Measurements from ENCODE around the gene C20orf202.
"Not testable (repeated sequence)": the region's sequence is repeated elsewhere in the genome, so short reads cannot be mapped to it uniquely, and the experiment has no call there.

C20orf202 gene

DNA sequence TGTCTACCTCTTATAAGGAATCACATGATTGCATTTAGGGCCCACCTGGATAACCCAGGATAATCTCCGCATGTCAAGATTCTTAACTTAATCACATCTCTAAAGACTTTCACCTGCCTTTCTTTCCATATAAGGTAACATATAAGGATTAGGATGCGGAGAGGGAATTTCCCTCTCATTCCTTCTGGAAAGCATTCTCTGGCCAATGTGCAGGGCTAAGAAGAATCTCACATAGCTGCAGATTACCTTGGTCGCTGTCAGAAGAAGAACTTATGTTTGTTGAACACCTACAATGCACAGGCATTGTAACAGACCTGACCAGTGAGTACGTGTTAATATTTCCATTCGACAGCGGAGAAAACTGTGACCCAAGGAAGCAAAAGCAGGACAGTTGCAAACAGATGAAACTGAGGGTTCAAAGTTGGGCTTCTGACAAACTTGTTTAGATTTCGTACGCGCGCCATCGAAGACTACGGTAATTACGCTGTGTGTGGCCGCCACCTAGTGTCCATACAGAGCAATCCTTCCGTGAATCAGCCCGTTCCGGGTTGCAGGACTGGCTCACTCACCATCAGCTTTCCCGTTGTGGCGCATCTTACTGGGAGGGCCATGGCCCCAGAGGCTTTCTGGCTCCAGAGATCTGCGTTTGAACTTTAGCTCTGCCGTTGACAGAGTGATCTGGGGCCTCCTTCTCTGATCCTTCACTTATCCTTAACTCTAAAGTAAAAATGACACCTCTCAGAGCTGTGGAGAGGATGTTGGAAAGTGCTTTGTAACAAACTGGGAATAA lies 9.5 kb downstream of the C20orf202 start:
- no peak overlapping the region for H3K4me3 ChIP-seq (ENCODE audit: low read depth, low read length)
- no peaks in the 10 kb centered on the region for H3K9me3 ChIP-seq (ENCODE audit: control insufficient read depth, insufficient read depth, low read length)
- H3K4me1 ChIP-seq (ENCODE audit: control insufficient read depth, insufficient read depth, low read length) = peaks cover 6% of the 10 kb centered on the region
- H3K36me3 ChIP-seq (ENCODE audit: control insufficient read depth, insufficient read depth, low read length) = no peaks in the 10 kb centered on the region
- H3K27me3 ChIP-seq (ENCODE audit: control insufficient read depth, insufficient read depth, low read length) = peaks cover 10% of the 10 kb centered on the region
- no peak overlapping the region for H3K9ac ChIP-seq (ENCODE audit: low read depth, low read length)

DNA sequence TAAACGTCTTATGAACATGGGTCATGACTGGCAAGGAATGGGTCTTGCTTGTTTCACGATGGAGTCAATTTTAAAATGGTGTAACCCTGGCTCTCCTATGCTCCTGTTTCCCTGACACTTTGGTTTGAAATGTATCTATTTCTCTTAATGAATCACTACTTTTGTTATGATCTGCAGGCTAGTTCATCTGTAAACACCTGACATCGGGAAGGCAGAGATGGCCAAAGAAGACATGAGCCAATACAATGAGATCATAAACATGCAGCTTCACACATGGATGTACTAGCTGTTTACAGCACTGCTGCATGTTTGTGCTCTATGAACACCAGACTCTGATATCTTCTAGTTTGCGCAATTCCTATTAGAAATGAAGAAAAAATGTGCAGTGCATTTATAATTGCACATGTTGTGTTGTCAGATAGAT lies 11.6 kb downstream of the C20orf202 start:
- Histone ChIP-seq H3K4me1 (ENCODE audit: control insufficient read depth, insufficient read depth, low read length) (peaks cover 6% of the 10 kb centered on the region), H3K9me3 (ENCODE audit: control insufficient read depth, insufficient read depth, low read length) (no peaks in the 10 kb centered on the region), H3K27me3 (ENCODE audit: control insufficient read depth, insufficient read depth, low read length) (peaks cover 10% of the 10 kb centered on the region), H3K9ac (ENCODE audit: low read depth, low read length) (no peak overlapping the region), H3K36me3 (ENCODE audit: control insufficient read depth, insufficient read depth, low read length) (no peaks in the 10 kb centered on the region), H3K4me3 (ENCODE audit: low read depth, low read length) (no peak overlapping the region)

DNA sequence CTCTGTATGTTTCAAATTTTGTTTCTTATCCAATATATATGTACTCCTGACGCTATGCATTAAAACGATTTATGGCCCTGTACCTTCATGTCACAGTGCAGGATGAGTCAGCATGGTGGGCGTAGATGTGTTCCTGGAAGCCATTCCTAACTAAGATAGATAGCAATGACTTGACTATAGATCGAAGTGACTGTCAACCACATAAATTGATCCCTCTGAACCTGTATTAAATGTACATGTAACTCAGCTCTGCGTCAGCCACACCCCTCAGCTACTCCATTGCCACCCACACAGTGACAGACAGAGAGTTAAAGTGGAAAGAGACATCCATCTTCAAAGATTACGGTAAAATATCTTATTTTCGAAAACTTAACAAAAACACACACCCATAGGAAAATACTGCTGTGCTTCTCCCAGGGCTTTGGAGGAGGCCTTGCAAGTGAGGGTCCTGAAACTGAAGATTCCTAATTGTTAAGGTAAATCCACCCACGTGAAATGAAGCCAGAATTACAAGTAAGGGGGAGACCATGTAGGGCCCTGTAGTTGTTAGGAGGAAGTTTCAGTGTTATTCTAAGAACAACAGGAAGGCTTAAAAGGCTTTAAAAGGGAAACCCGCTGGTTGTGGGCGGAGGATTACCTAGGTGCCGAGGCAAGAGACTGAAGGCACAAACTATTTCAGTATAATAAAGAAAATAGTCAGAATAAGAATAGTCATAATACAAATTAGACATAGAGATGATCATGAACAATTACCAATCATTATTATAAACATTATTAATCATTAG lies 12.3 kb downstream of the C20orf202 start:
- Histone ChIP-seq H3K4me3 (ENCODE audit: low read depth, low read length) (no peak overlapping the region), H3K9me3 (ENCODE audit: control insufficient read depth, insufficient read depth, low read length) (no peaks in the 10 kb centered on the region), H3K27me3 (ENCODE audit: control insufficient read depth, insufficient read depth, low read length) (peaks cover 10% of the 10 kb centered on the region), H3K4me1 (ENCODE audit: control insufficient read depth, insufficient read depth, low read length) (peaks cover 6% of the 10 kb centered on the region), H3K36me3 (ENCODE audit: control insufficient read depth, insufficient read depth, low read length) (no peaks in the 10 kb centered on the region), H3K9ac (ENCODE audit: low read depth, low read length) (no peak overlapping the region)

DNA sequence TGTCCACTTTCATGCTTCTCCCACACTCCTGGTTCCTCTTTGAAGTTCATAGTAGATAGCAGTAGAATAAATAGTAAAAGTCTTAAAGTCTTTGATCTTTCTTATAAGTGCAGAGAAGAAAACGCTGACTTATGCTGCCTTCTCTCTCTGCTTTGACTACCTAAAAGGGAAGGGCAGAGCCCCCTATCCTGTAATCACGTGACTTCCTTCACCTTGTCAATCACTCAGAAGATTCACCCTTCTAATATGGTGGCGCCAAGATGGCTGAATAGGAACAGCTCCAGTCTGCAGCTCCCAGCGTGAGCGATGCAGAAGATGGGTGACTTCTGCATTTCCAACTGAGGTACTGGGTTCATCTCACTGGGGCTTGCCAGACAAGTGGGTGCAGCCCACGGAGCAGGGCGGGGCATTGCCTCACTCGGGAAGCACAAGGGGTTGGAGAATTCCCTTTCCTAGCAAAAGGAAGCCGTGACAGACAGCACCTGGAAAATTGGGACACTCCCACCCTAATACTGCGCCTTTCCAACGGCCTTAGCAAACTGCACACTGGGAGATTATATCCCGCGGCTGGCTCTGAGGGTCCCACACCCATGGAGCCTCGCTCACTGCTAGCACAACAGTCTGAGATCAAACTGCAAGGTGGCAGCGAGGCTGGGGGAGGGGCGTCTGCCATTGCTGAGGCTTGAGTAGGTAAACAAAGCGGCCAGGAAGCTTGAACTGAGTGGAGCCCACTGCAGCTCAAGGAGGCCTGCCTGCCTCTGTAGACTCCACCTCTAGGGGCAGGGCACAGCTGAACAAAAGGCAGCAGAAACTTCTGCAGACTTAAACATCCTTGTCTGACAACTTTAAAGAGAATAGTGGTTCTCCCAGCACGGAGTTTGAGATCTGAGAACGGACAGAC lies 13.5 kb downstream of the C20orf202 start:
- not testable (repeated sequence) for H3K36me3 ChIP-seq (ENCODE audit: control insufficient read depth, insufficient read depth, low read length); H3K9ac ChIP-seq (ENCODE audit: low read depth, low read length); H3K4me3 ChIP-seq (ENCODE audit: low read depth, low read length); H3K9me3 ChIP-seq (ENCODE audit: control insufficient read depth, insufficient read depth, low read length); H3K4me1 ChIP-seq (ENCODE audit: control insufficient read depth, insufficient read depth, low read length)
- H3K27me3 ChIP-seq (ENCODE audit: control insufficient read depth, insufficient read depth, low read length) = peaks cover 10% of the 10 kb centered on the region

DNA sequence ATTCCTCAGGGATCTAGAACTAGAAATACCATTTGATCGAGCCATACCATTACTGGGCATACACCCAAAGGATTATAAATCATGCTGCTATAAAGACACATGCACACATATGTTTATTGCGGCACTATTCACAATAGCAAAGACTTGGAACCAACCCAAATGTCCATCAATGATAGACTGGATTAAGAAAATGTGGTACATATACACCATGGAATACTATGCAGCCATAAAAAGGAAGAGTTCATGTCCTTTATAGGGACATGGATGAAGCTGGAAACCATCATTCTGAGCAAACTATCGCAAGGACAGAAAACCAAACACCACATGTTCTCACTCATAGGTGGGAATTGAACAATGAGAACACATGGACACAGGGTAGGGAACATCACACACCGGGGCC lies 19.5 kb downstream of the C20orf202 start:
- not testable (repeated sequence) for H3K36me3 ChIP-seq (ENCODE audit: control insufficient read depth, insufficient read depth, low read length); H3K4me1 ChIP-seq (ENCODE audit: control insufficient read depth, insufficient read depth, low read length); H3K9me3 ChIP-seq (ENCODE audit: control insufficient read depth, insufficient read depth, low read length); H3K9ac ChIP-seq (ENCODE audit: low read depth, low read length); H3K4me3 ChIP-seq (ENCODE audit: low read depth, low read length)
- H3K27me3 ChIP-seq (ENCODE audit: control insufficient read depth, insufficient read depth, low read length) = peaks cover 15% of the 10 kb centered on the region

DNA sequence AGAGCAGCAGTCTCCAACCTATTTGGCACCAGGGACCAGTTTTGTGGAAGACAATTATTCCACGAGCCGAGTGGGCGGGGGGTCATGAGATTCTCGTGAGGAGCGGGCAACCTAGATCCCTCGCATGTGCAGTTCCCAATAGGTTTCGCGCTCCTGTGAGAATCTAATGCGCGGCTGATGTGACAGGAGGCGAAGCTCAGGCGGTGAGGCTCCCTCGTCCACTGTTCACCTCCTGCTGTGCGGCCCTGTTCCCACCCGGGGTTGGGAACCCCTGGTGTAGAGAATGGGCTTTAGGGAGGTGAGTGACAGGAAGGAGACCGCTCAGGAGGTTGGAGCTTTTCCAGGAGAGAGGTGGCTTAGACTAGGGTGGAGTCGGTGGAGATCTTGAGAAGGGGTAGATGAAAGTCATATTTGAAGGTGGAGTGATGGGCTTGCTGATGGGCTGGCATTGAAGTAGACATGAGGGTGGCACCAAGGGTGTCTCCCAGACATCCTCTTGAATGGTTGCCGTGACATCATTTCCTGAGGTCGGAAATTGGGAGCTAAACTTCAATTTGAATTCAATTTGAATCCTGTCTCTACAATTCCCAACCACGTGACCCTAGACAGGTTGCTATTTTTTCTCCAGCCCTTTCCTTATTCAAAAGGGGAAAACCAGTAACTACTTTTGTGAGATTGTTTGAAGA lies 21.1 kb downstream of the C20orf202 start:
- Histone ChIP-seq H3K36me3 (ENCODE audit: control insufficient read depth, insufficient read depth, low read length) (no peaks in the 10 kb centered on the region), H3K9me3 (ENCODE audit: control insufficient read depth, insufficient read depth, low read length) (no peaks in the 10 kb centered on the region), H3K27me3 (ENCODE audit: control insufficient read depth, insufficient read depth, low read length) (peaks cover 27% of the 10 kb centered on the region), H3K4me1 (ENCODE audit: control insufficient read depth, insufficient read depth, low read length) (no peaks in the 10 kb centered on the region), H3K9ac (ENCODE audit: low read depth, low read length) (no peak overlapping the region), H3K4me3 (ENCODE audit: low read depth, low read length) (no peak overlapping the region)

DNA sequence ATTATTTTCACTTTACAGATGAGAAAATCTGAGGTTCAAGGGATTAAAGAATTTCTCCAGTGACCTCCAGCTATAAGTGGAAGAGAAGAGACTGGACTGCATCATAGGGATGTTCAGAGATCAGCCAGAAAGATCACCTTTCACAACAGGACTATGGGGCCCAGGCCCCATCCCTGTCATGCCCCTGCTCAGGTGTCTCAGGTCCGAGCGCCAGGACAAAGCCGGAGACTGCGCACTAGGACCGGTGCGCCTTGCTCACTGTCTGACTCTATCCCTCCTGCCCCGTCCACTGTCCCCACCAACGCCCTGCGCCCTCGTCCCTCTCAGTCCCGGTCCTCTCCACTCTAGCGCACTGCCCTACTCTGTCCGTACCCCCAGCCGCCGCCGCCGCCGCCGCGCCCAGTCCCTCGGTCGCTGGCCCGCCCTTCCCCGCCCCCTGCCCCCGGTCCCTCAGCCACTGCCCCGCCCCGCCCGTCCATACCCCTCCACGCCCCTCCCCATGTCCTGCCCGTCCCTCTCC lies 22.1 kb downstream of the C20orf202 start:
- H3K9me3 ChIP-seq (ENCODE audit: control insufficient read depth, insufficient read depth, low read length) = no peaks in the 10 kb centered on the region
- H3K4me1 ChIP-seq (ENCODE audit: control insufficient read depth, insufficient read depth, low read length) = no peaks in the 10 kb centered on the region
- no peak overlapping the region for H3K9ac ChIP-seq (ENCODE audit: low read depth, low read length)
- H3K27me3 ChIP-seq (ENCODE audit: control insufficient read depth, insufficient read depth, low read length) = peaks cover 35% of the 10 kb centered on the region
- H3K36me3 ChIP-seq (ENCODE audit: control insufficient read depth, insufficient read depth, low read length) = no peaks in the 10 kb centered on the region
- peak overlapping the region; percentile 45 for H3K4me3 ChIP-seq (ENCODE audit: low read depth, low read length)

DNA sequence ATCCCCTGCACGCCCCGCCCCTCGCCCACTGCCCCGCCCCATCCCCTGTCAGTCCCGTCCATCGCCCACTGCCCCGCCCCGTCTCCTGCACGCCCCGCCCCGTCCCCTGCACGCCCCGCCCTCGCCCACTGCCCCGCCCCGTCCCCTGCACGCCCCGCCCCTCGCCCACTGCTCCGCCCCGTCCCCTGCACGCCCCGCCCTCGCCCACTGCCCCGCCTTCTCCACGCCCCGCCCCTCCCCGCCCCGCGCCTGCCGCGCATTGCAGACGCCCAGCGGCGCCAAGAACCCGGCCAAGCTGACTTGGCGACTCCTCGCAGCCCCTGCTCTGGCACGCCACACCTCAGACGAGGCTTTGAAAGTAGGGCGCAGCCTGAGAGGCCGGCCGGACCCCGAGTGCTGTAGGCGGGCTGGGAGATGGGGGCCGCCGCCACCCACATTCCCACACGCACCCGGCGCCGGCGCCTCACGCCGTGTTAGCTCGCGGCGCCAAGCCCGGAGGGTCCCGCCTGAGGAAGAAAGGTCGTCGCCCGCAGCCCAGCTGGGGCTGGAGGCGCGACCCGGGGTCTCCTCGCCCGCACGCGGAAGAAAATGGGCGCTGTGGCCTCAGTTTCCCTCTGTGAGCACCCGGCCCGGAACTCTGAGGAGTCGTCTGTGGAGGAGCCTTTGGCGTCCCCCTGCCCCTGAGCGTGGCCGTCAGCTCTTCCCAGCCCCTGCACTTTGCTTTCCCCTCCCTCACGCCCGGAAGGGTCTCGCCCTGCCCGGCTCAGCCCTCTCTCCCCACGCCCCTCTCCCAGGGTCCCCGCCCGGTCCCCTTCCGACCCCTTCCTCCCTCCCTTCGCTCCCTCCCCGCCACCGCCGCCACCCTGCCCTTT lies 22.8 kb downstream of the C20orf202 start, which contains the start of gene RAD21L1:
Gene RAD21L1, plus strand, starts transcription at position 262 of the 872 bp plus-strand sequence. CDS start 2,410 bp downstream, outside the sequence.
- Histone ChIP-seq H3K9me3 (ENCODE audit: control insufficient read depth, insufficient read depth, low read length) (no peaks in the 10 kb centered on the region), H3K4me3 (ENCODE audit: low read depth, low read length) (peak within 1 kb of the TSS; percentile 73), H3K9ac (ENCODE audit: low read depth, low read length) (no peak within 1 kb of the TSS), H3K4me1 (ENCODE audit: control insufficient read depth, insufficient read depth, low read length) (no peaks in the 10 kb centered on the region), H3K27me3 (ENCODE audit: control insufficient read depth, insufficient read depth, low read length) (peaks cover 35% of the 10 kb centered on the region), H3K36me3 (ENCODE audit: control insufficient read depth, insufficient read depth, low read length) (no peaks in the 10 kb centered on the region)

DNA sequence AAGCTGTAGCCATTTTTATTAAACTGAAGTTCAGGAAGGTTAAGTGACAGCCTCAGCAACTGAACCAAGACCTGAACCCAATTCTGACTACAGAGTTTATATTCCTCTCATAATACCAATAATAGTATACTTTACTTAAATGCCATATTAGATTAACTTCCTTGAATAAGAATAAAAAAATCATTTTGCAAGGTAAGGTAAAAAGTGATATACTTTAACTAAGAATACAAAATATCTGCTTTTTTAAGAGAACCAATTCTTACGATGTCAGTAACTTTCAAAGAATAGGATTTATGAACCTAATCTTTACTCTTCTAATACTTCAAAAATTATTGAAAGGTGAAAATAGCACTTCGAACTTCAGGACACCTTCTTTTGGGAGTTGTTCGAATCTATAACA lies 26.3 kb downstream of the C20orf202 start:
- no peaks in the 10 kb centered on the region for H3K4me1 ChIP-seq (ENCODE audit: control insufficient read depth, insufficient read depth, low read length)
- no peaks in the 10 kb centered on the region for H3K36me3 ChIP-seq (ENCODE audit: control insufficient read depth, insufficient read depth, low read length)
- peaks cover 32% of the 10 kb centered on the region for H3K27me3 ChIP-seq (ENCODE audit: control insufficient read depth, insufficient read depth, low read length)

DNA sequence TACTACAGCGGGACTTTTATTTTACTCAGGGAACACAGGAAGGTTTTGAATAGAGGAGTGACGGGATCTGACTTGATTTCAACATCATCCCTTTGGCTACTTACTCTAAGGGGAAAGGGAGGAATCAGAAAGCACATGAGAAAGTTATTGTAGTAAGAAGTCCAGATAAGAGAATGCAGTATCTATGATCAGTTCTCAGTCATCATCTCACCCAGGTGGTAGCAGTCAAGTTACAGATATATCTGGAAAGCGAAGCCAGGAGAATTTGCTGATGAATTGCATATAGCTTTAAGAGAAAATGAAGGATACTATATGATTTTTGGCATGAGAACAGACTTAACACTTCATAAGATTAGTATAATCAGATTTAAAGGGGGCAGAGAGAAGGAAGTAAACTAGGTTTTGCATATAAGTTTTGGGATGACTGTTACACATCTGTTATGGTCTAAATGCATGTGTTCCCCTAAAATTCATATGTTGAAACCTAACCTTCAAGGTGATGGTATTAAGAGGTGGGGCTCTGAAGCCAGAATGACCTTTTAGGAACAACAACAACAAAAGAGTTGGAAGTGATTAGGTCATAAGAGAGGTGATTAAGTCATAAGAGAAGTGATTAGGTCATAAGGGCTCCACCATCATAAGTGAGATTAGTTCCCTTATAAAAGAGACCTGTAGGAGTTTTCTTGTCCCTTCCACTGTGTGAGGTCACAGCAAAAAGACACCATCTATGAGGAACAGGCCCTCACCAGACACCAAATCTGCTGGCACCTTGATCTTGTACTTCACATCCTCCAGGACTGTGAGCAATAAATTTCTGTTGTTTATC lies 29.2 kb downstream of the C20orf202 start:
- peaks cover 22% of the 10 kb centered on the region for H3K27me3 ChIP-seq (ENCODE audit: control insufficient read depth, insufficient read depth, low read length)
- H3K9ac ChIP-seq (ENCODE audit: low read depth, low read length) = no peak overlapping the region
- no peaks in the 10 kb centered on the region for H3K36me3 ChIP-seq (ENCODE audit: control insufficient read depth, insufficient read depth, low read length)
- no peak overlapping the region for H3K4me3 ChIP-seq (ENCODE audit: low read depth, low read length)
- H3K9me3 ChIP-seq (ENCODE audit: control insufficient read depth, insufficient read depth, low read length) = no peaks in the 10 kb centered on the region
- H3K4me1 ChIP-seq (ENCODE audit: control insufficient read depth, insufficient read depth, low read length) = no peaks in the 10 kb centered on the region

More for the DNA sequence above, 26.3 kb downstream of the C20orf202 start:
- Histone ChIP-seq H3K9me3 (ENCODE audit: control insufficient read depth, insufficient read depth, low read length) (no peaks in the 10 kb centered on the region), H3K9ac (ENCODE audit: low read depth, low read length) (no peak overlapping the region), H3K4me3 (ENCODE audit: low read depth, low read length) (no peak overlapping the region)

Data from iPS-15b (cell line).